Loucy (cell line): ENCODE data around the gene ADRA2A.

Experiments
- H2AFZ ChIP-seq: fragments of 200-600 bp; sonication (generic); 2 replicates; pipeline ENCODE4 v1.6.0; 2016; ENCODE audit warnings: antibody characterized with exemption, mild to moderate bottlenecking, low read length, moderate library complexity
- H3F3A ChIP-seq: fragments of 200-600 bp; 2 replicates; pipeline ENCODE4 v1.6.0; 2016; ENCODE audit warnings: antibody characterized with exemption, low read depth, mild to moderate bottlenecking
- H3K27me3 ChIP-seq: fragments of 200-600 bp; sonication (generic); 2 replicates; pipeline ENCODE4 v1.6.1; 2014; ENCODE audit warnings: low read length, mild to moderate bottlenecking; ENCODE audit not compliant: insufficient read depth, poor library complexity, severe bottlenecking
- H3K36me3 ChIP-seq: fragments of 200-600 bp; sonication (generic); 2 replicates; pipeline ENCODE4 v1.6.1; 2016; ENCODE audit warnings: low read length; ENCODE audit not compliant: insufficient read depth
- H3K4me1 ChIP-seq: fragments of 200-600 bp; sonication (generic); 2 replicates; pipeline ENCODE4 v1.5.1; 2014; ENCODE audit warnings: low read length, mild to moderate bottlenecking; ENCODE audit not compliant: insufficient read depth, poor library complexity, severe bottlenecking
- H3K4me2 ChIP-seq: fragments of 200-600 bp; sonication (generic); 2 replicates; pipeline ENCODE4 v1.6.0; 2014; ENCODE audit warnings: antibody characterized with exemption, low read length, low read depth, mild to moderate bottlenecking; ENCODE audit not compliant: poor library complexity, severe bottlenecking
- H3K4me3 ChIP-seq: fragments of 200-600 bp; sonication (generic); 2 replicates; pipeline ENCODE4 v1.5.1; 2014; ENCODE audit warnings: low read length, mild to moderate bottlenecking, mixed read lengths; ENCODE audit not compliant: poor library complexity, severe bottlenecking
- H3K79me2 ChIP-seq: fragments of 200-600 bp; sonication (generic); 2 replicates; pipeline ENCODE4 v1.6.1; 2014; ENCODE audit warnings: low read length; ENCODE audit not compliant: insufficient read depth
- H3K9ac ChIP-seq: fragments of 200-600 bp; sonication (generic); 2 replicates; pipeline ENCODE4 v1.6.0; 2014; ENCODE audit warnings: mild to moderate bottlenecking, low read depth, low read length, moderate library complexity; ENCODE audit not compliant: poor library complexity, severe bottlenecking
- H3K9me2 ChIP-seq: fragments of 200-600 bp; sonication (generic); replicated peaks from 2 replicates; pipeline ENCODE4 v1.6.1; 2016; ENCODE audit warnings: low read depth, low read length, mixed read lengths
- H3K9me3 ChIP-seq: fragments of 200-600 bp; sonication (generic); 2 replicates; pipeline ENCODE4 v1.6.1; 2014; ENCODE audit warnings: mild to moderate bottlenecking, antibody characterized with exemption, low read length, low read depth; ENCODE audit not compliant: insufficient read depth
- H4K20me1 ChIP-seq: fragments of 200-600 bp; sonication (generic); 2 replicates; pipeline ENCODE4 v1.6.0; 2014; ENCODE audit warnings: antibody characterized with exemption, low read length, mild to moderate bottlenecking; ENCODE audit not compliant: insufficient read depth, poor library complexity, severe bottlenecking
- EZH2phosphoT487 ChIP-seq: fragments of 200-600 bp; IDR thresholded peaks from 2 replicates; pipeline ENCODE4 v1.6.1; 2018; ENCODE audit warnings: antibody characterized with exemption, mild to moderate bottlenecking, moderate library complexity, borderline replicate concordance
- TF ChIP-seq, protein P1 (sequence below): fragments of 200-600 bp; sonication (generic); conservative IDR thresholded peaks from 2 replicates; pipeline ENCODE4 v1.5.1; 2014; ENCODE audit warnings: mild to moderate bottlenecking, antibody characterized with exemption, low read length

The ADRA2A gene

DNA sequence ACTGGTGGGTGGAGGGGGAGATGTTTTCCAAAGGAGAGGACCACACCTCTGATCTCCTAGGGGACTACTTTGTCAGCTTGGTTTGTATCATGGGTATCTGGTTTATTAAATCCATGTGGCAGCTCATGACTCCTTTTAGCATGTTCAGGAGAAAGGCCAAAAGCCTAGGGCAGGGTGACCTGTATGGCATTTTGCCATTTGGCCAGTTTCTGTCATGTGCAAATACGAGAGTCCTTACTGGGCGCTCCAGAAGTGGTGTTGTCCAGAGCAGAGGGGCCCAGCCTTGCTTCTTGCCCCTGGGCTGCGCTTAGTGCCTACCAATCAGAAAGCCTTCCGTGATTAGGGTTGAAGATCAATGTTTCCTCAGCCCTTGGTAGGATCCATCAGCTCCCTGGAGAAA, 31.0 kb downstream of the ADRA2A start:
- no peaks in the 10 kb centered on the region for H4K20me1 ChIP-seq
- H3K9me3 ChIP-seq, result no peaks in the 10 kb centered on the region
- no peak for TF ChIP-seq EZH2phosphoT487
- TF ChIP-seq, protein P1, sequence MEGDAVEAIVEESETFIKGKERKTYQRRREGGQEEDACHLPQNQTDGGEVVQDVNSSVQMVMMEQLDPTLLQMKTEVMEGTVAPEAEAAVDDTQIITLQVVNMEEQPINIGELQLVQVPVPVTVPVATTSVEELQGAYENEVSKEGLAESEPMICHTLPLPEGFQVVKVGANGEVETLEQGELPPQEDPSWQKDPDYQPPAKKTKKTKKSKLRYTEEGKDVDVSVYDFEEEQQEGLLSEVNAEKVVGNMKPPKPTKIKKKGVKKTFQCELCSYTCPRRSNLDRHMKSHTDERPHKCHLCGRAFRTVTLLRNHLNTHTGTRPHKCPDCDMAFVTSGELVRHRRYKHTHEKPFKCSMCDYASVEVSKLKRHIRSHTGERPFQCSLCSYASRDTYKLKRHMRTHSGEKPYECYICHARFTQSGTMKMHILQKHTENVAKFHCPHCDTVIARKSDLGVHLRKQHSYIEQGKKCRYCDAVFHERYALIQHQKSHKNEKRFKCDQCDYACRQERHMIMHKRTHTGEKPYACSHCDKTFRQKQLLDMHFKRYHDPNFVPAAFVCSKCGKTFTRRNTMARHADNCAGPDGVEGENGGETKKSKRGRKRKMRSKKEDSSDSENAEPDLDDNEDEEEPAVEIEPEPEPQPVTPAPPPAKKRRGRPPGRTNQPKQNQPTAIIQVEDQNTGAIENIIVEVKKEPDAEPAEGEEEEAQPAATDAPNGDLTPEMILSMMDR, result no peak
- H3K79me2 ChIP-seq, result no peaks in the 10 kb centered on the region
- H3K9me2 ChIP-seq, result no peaks in the 10 kb centered on the region
- H3K4me1 ChIP-seq, result peaks cover 3% of the 10 kb centered on the region
- H3F3A ChIP-seq, result no peaks in the 10 kb centered on the region
- H3K36me3 ChIP-seq, result no peaks in the 10 kb centered on the region
- H2AFZ ChIP-seq, result no peak overlapping the region
- no peaks in the 10 kb centered on the region for H3K27me3 ChIP-seq
- H3K4me2 ChIP-seq, result no peak overlapping the region
- no peak overlapping the region for H3K9ac ChIP-seq
- no peak overlapping the region for H3K4me3 ChIP-seq

DNA sequence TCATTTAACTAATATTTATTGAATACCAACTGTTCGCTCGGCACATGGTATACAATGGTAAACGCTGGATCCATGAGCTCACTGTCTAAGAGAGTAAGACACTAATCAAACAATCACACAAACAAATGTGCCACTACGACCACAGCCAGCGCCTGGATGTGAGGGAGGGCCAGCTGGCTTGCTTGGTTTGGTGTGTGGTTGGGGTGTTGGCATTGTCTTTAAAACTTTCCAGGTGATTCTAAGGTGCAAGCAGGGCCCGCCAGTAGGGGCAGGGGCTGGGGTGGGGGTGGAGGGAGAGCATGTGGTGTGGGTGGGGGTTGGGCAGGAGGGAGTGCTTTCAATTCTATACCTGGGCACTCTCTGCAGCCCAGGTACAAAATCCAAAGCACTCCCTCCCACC, 31.6 kb downstream of the ADRA2A start:
- Histone ChIP-seq H2AFZ (no peak overlapping the region), H3K9me2 (no peaks in the 10 kb centered on the region), H3K36me3 (no peaks in the 10 kb centered on the region), H3K4me3 (no peak overlapping the region), H3K4me1 (peaks cover 3% of the 10 kb centered on the region), H3K4me2 (no peak overlapping the region), H3K79me2 (no peaks in the 10 kb centered on the region), H3K27me3 (no peaks in the 10 kb centered on the region), H3K9ac (no peak overlapping the region), H3F3A (no peaks in the 10 kb centered on the region), H3K9me3 (no peaks in the 10 kb centered on the region), H4K20me1 (no peaks in the 10 kb centered on the region)
- TF ChIP-seq, protein P1, result no peak
- no peak for TF ChIP-seq EZH2phosphoT487

DNA sequence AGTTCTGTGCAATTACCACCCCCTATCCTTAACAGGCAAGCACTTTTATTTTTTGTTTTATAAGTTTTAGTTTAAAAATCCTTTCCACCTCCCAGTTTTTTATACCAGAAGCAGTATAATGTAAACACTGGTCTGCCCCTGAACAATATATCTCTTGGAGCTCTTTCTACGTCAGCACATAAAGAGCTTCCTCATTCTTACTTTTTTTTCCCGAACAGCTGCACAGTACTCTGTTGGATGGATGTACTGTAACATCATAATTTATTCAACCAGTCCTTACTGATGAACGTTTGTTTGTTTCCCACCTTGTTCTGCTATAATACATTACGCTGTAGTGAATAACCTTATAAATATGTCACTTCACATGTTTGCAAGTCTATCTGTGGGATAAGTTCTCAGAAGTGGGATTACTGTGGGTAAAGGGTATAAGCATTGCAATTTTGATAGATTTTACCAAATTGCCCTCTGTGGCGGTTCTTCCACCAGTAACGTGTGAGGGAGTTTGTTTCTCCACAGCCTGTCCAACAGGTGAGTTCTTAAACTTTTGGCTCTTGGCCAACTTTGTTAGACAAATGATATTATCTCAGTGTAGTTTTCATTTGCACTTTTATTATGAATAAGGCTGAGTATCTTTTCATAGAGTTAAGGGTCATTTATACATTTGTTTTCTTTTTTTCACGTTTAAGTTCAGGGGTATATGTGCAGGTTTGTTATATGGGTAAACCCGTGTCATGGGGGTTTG, 32.8 kb downstream of the ADRA2A start:
- H2AFZ ChIP-seq, result no peak overlapping the region
- no peaks in the 10 kb centered on the region for H3F3A ChIP-seq

More for the DNA sequence above, 32.8 kb downstream of the ADRA2A start:
- no peak overlapping the region for H3K9ac ChIP-seq
- H3K9me2 ChIP-seq, result no peaks in the 10 kb centered on the region
- no peaks in the 10 kb centered on the region for H3K27me3 ChIP-seq
- H3K9me3 ChIP-seq, result no peaks in the 10 kb centered on the region
- peaks cover 12% of the 10 kb centered on the region for H3K4me1 ChIP-seq
- no peak overlapping the region for H3K4me3 ChIP-seq
- H3K36me3 ChIP-seq, result no peaks in the 10 kb centered on the region
- H3K79me2 ChIP-seq, result no peaks in the 10 kb centered on the region
- no peak for TF ChIP-seq EZH2phosphoT487
- TF ChIP-seq, protein P1, result no peak
- no peaks in the 10 kb centered on the region for H4K20me1 ChIP-seq
- no peak overlapping the region for H3K4me2 ChIP-seq
